WTC11 (cell line): ENCODE results near the gene NSG1. TPM values are rescaled to one million over a fixed set of nuclear protein-coding genes. Genes with fewer than 3 reads are reported as not detected.

Source experiments
- ATAC-seq: fragments of 200-7000 bp; cut with Tn5 transposase; 2 replicates; pipeline ENCODE4 v1.10.0; 2021; ENCODE audit warnings: mild to moderate bottlenecking, moderate library complexity
- CTCF ChIA-PET: fragments of 300-600 bp; sonication (Branson Sonifier 250); formaldehyde crosslinking; loops from one replicate; lab custom pipeline; 2021; ENCODE audit warnings: antibody characterized with exemption; lab: Charles Lee
- POLR2A ChIA-PET: fragments of 350-600 bp; sonication (Branson Sonifier 250); formaldehyde crosslinking; loops from one replicate; lab custom pipeline; 2021; ENCODE audit warnings: antibody characterized with exemption; lab: Charles Lee
- DNase-seq: peaks from one replicate; pipeline ENCODE4 v3.0.0; 2021; ENCODE audit warnings: low spot score
- H3K27ac Mint-ChIP-seq: 2 replicates; pipeline ENCODE4 v1.8.0; 2021; ENCODE audit warnings: mixed read lengths
- H3K27me3 Mint-ChIP-seq: 2 replicates; pipeline ENCODE4 v1.8.0; 2021; ENCODE audit warnings: low read depth, mild to moderate bottlenecking, moderate library complexity, mixed read lengths
- H3K36me3 Mint-ChIP-seq: 2 replicates; pipeline ENCODE4 v1.8.0; 2021; ENCODE audit warnings: mixed read lengths
- H3K4me1 Mint-ChIP-seq: 2 replicates; pipeline ENCODE4 v1.8.0; 2022; ENCODE audit warnings: mixed read lengths
- H3K4me3 Mint-ChIP-seq: 2 replicates; pipeline ENCODE4 v1.8.0; 2021; ENCODE audit warnings: mild to moderate bottlenecking, moderate library complexity, mixed read lengths
- H3K9me3 Mint-ChIP-seq: 2 replicates; pipeline ENCODE4 v1.8.0; 2021; ENCODE audit warnings: mixed read lengths
- CREB1 ChIP-seq: sonication (generic); formaldehyde crosslinking; IDR thresholded peaks from 2 replicates; pipeline ENCODE4 v1.8.0; 2023; ENCODE audit warnings: mild to moderate bottlenecking, missing genetic modification reagents
- EMX1 ChIP-seq: fragments of 250-450 bp; sonication (Bioruptor Pico); IDR thresholded peaks from 2 replicates; pipeline ENCODE4 v1.8.0; 2021; ENCODE audit warnings: mild to moderate bottlenecking
- NR1H2 ChIP-seq: sonication (generic); formaldehyde crosslinking; IDR thresholded peaks from 2 replicates; pipeline ENCODE4 v1.9.0; 2021; ENCODE audit warnings: mild to moderate bottlenecking, moderate library complexity, missing genetic modification reagents
- NR2C2 ChIP-seq: sonication (generic); formaldehyde crosslinking; IDR thresholded peaks from 2 replicates; pipeline ENCODE4 v1.8.0; 2022; ENCODE audit warnings: mild to moderate bottlenecking, missing genetic modification reagents
- SP1 ChIP-seq: sonication (generic); formaldehyde crosslinking; conservative IDR thresholded peaks from 2 replicates; pipeline ENCODE4 v1.8.1; 2022; ENCODE audit warnings: missing genetic modification reagents
- ZNF396 ChIP-seq: fragments of 250-450 bp; sonication (Bioruptor Pico); IDR thresholded peaks from 2 replicates; pipeline ENCODE4 v1.8.0; 2021; ENCODE audit warnings: mild to moderate bottlenecking, moderate library complexity, borderline replicate concordance
- total RNA-seq: library from RNA; stranded (reverse); gene quantifications from 3 replicates; pipeline ENCODE4 v1.2.3, GENCODE V29; 2021
- TF ChIP-seq, protein P1 (sequence below): fragments of 250-450 bp; sonication (Bioruptor Pico); IDR thresholded peaks from 2 replicates; pipeline ENCODE4 v2.1.2; 2022; ENCODE audit warnings: mild to moderate bottlenecking, moderate library complexity
- TF ChIP-seq, protein P2 (sequence below): sonication (generic); formaldehyde crosslinking; IDR thresholded peaks from 2 replicates; pipeline ENCODE4 v1.8.0; 2023; ENCODE audit warnings: missing genetic modification reagents, mild to moderate bottlenecking, borderline replicate concordance
- TF ChIP-seq, protein P3 (sequence below): sonication (generic); formaldehyde crosslinking; IDR thresholded peaks from 2 replicates; pipeline ENCODE4 v1.8.0; 2022; ENCODE audit warnings: missing genetic modification reagents
- TF ChIP-seq, protein P4 (sequence below): fragments of 250-450 bp; sonication (Bioruptor Pico); IDR thresholded peaks from 2 replicates; pipeline ENCODE4 v1.9.0; 2021; ENCODE audit warnings: mild to moderate bottlenecking, borderline replicate concordance
- TF ChIP-seq, protein P5 (sequence below): sonication (generic); formaldehyde crosslinking; IDR thresholded peaks from 2 replicates; pipeline ENCODE4 v1.8.1; 2022; ENCODE audit warnings: low read depth, mild to moderate bottlenecking, moderate library complexity, missing genetic modification reagents, borderline replicate concordance
- TF ChIP-seq, protein P6 (sequence below): sonication (generic); formaldehyde crosslinking; conservative IDR thresholded peaks from 2 replicates; pipeline ENCODE4 v1.8.1; 2022; ENCODE audit warnings: mild to moderate bottlenecking, missing genetic modification reagents
- TF ChIP-seq, protein P7 (sequence below): sonication (generic); formaldehyde crosslinking; IDR thresholded peaks from 2 replicates; pipeline ENCODE4 v1.8.0; 2023; ENCODE audit warnings: mild to moderate bottlenecking, missing genetic modification reagents

Gene NSG1
- total RNA-seq, 1 experiment from 2014 or later = 24.2 TPM

DNA sequence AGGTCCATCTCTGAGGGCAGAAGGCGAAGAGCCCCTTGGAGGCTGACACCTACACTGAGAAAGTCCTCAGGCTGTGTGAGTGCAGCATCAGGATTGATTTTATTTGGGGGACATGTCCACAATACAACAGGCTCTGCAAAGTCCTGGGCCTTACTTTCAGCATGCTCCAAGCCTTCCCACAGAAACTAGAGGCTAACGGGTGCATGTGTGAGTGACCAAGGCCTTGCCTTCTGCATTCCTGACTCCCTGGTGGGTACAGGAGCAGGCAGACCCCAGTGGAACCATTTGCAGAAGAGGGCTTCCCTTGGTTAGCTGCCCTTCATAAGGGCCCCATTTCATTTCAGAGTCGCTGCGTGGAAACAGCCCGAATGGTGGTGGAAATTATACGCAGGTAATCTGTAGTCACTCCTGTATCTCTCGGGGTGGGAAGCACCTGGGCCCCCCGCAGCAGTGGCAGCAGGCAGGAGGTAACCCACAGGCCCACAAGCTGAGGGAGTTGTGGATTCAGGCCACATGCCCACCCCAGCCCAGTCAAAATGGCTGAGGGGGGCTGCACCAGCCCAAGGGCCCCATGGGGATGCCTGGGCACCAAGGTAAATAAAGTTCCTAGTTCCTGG, 37.7 kb downstream of the NSG1 start (continued):
- TF ChIP-seq, protein P1, sequence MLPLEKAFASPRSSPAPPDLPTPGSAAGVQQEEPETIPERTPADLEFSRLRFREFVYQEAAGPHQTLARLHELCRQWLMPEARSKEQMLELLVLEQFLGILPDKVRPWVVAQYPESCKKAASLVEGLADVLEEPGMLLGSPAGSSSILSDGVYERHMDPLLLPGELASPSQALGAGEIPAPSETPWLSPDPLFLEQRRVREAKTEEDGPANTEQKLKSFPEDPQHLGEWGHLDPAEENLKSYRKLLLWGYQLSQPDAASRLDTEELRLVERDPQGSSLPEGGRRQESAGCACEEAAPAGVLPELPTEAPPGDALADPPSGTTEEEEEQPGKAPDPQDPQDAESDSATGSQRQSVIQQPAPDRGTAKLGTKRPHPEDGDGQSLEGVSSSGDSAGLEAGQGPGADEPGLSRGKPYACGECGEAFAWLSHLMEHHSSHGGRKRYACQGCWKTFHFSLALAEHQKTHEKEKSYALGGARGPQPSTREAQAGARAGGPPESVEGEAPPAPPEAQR (CRISPR knock-in tag) = no peak
- TF ChIP-seq NR2C2 (no peak), NR1H2 (CRISPR knock-in tag) (no peak), EMX1 (CRISPR knock-in tag) (no peak), ZNF396 (no peak)
- TF ChIP-seq, protein P2, sequence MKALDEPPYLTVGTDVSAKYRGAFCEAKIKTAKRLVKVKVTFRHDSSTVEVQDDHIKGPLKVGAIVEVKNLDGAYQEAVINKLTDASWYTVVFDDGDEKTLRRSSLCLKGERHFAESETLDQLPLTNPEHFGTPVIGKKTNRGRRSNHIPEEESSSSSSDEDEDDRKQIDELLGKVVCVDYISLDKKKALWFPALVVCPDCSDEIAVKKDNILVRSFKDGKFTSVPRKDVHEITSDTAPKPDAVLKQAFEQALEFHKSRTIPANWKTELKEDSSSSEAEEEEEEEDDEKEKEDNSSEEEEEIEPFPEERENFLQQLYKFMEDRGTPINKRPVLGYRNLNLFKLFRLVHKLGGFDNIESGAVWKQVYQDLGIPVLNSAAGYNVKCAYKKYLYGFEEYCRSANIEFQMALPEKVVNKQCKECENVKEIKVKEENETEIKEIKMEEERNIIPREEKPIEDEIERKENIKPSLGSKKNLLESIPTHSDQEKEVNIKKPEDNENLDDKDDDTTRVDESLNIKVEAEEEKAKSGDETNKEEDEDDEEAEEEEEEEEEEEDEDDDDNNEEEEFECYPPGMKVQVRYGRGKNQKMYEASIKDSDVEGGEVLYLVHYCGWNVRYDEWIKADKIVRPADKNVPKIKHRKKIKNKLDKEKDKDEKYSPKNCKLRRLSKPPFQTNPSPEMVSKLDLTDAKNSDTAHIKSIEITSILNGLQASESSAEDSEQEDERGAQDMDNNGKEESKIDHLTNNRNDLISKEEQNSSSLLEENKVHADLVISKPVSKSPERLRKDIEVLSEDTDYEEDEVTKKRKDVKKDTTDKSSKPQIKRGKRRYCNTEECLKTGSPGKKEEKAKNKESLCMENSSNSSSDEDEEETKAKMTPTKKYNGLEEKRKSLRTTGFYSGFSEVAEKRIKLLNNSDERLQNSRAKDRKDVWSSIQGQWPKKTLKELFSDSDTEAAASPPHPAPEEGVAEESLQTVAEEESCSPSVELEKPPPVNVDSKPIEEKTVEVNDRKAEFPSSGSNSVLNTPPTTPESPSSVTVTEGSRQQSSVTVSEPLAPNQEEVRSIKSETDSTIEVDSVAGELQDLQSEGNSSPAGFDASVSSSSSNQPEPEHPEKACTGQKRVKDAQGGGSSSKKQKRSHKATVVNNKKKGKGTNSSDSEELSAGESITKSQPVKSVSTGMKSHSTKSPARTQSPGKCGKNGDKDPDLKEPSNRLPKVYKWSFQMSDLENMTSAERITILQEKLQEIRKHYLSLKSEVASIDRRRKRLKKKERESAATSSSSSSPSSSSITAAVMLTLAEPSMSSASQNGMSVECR (CRISPR knock-in tag) = no peak
- TF ChIP-seq, protein P3, sequence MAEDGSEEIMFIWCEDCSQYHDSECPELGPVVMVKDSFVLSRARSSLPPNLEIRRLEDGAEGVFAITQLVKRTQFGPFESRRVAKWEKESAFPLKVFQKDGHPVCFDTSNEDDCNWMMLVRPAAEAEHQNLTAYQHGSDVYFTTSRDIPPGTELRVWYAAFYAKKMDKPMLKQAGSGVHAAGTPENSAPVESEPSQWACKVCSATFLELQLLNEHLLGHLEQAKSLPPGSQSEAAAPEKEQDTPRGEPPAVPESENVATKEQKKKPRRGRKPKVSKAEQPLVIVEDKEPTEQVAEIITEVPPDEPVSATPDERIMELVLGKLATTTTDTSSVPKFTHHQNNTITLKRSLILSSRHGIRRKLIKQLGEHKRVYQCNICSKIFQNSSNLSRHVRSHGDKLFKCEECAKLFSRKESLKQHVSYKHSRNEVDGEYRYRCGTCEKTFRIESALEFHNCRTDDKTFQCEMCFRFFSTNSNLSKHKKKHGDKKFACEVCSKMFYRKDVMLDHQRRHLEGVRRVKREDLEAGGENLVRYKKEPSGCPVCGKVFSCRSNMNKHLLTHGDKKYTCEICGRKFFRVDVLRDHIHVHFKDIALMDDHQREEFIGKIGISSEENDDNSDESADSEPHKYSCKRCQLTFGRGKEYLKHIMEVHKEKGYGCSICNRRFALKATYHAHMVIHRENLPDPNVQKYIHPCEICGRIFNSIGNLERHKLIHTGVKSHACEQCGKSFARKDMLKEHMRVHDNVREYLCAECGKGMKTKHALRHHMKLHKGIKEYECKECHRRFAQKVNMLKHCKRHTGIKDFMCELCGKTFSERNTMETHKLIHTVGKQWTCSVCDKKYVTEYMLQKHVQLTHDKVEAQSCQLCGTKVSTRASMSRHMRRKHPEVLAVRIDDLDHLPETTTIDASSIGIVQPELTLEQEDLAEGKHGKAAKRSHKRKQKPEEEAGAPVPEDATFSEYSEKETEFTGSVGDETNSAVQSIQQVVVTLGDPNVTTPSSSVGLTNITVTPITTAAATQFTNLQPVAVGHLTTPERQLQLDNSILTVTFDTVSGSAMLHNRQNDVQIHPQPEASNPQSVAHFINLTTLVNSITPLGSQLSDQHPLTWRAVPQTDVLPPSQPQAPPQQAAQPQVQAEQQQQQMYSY (CRISPR knock-in tag) = no peak
- TF ChIP-seq, protein P4, sequence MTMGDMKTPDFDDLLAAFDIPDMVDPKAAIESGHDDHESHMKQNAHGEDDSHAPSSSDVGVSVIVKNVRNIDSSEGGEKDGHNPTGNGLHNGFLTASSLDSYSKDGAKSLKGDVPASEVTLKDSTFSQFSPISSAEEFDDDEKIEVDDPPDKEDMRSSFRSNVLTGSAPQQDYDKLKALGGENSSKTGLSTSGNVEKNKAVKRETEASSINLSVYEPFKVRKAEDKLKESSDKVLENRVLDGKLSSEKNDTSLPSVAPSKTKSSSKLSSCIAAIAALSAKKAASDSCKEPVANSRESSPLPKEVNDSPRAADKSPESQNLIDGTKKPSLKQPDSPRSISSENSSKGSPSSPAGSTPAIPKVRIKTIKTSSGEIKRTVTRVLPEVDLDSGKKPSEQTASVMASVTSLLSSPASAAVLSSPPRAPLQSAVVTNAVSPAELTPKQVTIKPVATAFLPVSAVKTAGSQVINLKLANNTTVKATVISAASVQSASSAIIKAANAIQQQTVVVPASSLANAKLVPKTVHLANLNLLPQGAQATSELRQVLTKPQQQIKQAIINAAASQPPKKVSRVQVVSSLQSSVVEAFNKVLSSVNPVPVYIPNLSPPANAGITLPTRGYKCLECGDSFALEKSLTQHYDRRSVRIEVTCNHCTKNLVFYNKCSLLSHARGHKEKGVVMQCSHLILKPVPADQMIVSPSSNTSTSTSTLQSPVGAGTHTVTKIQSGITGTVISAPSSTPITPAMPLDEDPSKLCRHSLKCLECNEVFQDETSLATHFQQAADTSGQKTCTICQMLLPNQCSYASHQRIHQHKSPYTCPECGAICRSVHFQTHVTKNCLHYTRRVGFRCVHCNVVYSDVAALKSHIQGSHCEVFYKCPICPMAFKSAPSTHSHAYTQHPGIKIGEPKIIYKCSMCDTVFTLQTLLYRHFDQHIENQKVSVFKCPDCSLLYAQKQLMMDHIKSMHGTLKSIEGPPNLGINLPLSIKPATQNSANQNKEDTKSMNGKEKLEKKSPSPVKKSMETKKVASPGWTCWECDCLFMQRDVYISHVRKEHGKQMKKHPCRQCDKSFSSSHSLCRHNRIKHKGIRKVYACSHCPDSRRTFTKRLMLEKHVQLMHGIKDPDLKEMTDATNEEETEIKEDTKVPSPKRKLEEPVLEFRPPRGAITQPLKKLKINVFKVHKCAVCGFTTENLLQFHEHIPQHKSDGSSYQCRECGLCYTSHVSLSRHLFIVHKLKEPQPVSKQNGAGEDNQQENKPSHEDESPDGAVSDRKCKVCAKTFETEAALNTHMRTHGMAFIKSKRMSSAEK (CRISPR knock-in tag) = no peak

DNA sequence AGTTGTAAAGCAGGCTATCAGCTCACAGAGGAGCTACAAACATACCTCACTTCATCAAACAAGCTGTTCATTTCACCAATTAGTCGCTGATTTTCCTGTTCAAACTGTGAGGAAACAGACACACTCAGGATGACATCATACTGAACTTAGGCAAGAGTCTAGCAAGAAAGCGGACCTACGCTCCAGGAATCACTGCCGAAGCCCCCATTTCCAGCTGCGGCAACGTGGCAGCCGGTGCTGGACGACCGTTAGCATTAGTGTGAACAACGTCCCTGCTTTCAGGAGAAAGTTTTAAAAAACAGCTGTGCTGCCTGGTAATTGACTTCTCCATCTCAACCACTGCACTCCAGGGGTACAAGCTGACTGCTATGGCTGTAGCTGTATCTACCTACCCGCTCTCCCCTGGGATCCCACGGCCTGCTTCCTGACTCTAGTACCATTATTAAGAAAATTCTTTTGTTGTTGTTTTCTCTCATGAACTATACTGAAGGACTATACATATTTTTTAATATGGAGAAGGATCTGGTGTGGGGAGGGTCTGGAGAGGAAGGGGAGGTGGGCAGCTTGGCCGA, 38.3 kb downstream of the NSG1 start:
- TF ChIP-seq NR1H2 (CRISPR knock-in tag) (no peak), SP1 (CRISPR knock-in tag) (no peak), CREB1 (CRISPR knock-in tag) (no peak)
- TF ChIP-seq, protein P5, sequence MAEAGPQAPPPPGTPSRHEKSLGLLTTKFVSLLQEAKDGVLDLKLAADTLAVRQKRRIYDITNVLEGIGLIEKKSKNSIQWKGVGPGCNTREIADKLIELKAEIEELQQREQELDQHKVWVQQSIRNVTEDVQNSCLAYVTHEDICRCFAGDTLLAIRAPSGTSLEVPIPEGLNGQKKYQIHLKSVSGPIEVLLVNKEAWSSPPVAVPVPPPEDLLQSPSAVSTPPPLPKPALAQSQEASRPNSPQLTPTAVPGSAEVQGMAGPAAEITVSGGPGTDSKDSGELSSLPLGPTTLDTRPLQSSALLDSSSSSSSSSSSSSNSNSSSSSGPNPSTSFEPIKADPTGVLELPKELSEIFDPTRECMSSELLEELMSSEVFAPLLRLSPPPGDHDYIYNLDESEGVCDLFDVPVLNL = no peak
- TF ChIP-seq, protein P6, sequence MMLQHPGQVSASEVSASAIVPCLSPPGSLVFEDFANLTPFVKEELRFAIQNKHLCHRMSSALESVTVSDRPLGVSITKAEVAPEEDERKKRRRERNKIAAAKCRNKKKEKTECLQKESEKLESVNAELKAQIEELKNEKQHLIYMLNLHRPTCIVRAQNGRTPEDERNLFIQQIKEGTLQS (CRISPR knock-in tag) = no peak
- TF ChIP-seq, protein P7, sequence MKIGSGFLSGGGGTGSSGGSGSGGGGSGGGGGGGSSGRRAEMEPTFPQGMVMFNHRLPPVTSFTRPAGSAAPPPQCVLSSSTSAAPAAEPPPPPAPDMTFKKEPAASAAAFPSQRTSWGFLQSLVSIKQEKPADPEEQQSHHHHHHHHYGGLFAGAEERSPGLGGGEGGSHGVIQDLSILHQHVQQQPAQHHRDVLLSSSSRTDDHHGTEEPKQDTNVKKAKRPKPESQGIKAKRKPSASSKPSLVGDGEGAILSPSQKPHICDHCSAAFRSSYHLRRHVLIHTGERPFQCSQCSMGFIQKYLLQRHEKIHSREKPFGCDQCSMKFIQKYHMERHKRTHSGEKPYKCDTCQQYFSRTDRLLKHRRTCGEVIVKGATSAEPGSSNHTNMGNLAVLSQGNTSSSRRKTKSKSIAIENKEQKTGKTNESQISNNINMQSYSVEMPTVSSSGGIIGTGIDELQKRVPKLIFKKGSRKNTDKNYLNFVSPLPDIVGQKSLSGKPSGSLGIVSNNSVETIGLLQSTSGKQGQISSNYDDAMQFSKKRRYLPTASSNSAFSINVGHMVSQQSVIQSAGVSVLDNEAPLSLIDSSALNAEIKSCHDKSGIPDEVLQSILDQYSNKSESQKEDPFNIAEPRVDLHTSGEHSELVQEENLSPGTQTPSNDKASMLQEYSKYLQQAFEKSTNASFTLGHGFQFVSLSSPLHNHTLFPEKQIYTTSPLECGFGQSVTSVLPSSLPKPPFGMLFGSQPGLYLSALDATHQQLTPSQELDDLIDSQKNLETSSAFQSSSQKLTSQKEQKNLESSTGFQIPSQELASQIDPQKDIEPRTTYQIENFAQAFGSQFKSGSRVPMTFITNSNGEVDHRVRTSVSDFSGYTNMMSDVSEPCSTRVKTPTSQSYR (CRISPR knock-in tag) = no peak
- ChIA-PET POLR2A (no interaction called here), CTCF (interaction anchor here (0.5 to 3.7 kb wide), 5 partner anchors 29 to 961 kb away, joined by 3 to 18 read pairs (median 6); no protein-coding TSS in a partner anchor)
- peaks cover 16% of the 10 kb centered on the region for H3K36me3 Mint-ChIP-seq
- H3K27me3 Mint-ChIP-seq = peaks cover 8% of the 10 kb centered on the region
- ATAC-seq = no peak
- H3K9me3 Mint-ChIP-seq = no peaks in the 10 kb centered on the region
- no peak overlapping the region for H3K4me3 Mint-ChIP-seq
- no peak overlapping the region for H3K27ac Mint-ChIP-seq
- DNase-seq = peak; percentile 3
- H3K4me1 Mint-ChIP-seq = peaks cover 62% of the 10 kb centered on the region
